Head of caudate nucleus (tissue), 42 donors: ENCODE measurements around the gene BRIP1.
A peak's percentile ranks its signal among the peaks of the same experiment; 100 is the strongest.
"Not testable (repeated sequence)": the region's sequence is repeated elsewhere in the genome, so short reads cannot be mapped to it uniquely, and the experiment has no call there.

Experiments used
- DNase-seq, 42 donors: peaks; one replicate each; pipeline versions ENCODE4 v3.0.0 to v3.0.0-alpha.2; 2020 to 2021; ENCODE audit warnings: mixed read lengths in 7 of 42
- intact Hi-C: fragments of 100-400 bp; cut with DNase I; formaldehyde crosslinking; loops from one replicate; pipeline ENCODE4 v1.15.0; 2022

Gene BRIP1

DNA sequence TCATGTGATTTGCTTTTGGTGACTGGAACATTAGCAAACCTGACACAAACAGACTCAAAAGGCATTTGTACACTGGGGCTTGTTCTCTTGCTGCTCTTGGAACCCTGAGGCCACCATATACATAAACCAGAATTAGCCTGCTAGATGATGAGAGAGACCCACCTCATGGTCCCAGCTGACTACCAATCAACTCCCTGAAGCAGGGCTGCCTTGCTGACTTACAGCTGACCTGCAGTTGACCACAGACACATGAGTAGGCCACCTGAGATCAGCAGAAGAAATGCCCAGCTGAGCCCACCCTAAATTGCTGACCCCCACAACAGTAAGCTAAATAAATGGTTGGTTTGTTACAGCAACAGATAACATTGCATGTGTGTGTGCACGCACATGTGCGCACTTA, 28.7 kb downstream of the BRIP1 start:
- intact Hi-C loops, result no loop called here
- no peak for DNase-seq

DNA sequence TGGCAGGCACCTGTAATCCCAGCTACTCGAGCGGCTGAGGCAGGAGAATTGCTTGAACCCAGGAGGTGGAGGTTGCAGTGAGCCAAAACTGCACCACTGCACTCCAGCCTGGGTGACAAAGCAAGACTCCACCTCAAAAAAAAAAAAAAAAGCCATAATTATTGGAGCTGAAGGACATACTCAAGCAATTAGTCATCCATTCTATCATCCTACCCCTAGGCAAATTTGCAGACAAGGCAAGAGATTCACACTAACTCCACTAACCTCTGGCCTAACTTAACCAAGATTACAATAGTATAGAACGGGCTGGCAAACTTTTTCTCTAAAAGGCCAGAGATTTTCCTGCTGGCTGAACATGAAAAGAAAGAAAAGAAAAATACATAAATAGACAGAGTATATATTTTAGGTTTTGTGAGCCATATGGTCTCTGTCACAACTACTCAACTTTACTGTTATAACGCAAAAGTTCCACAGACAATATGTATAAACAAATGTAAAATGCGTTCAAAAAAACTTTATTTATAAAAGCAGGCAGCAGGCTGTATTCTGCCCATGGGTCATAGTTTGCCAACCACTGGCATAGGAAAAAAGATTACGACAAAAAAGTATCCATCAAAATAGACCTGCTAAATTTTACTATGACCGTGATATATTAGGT, 29.7 kb downstream of the BRIP1 start:
- intact Hi-C loops, result no loop called here
- DNase-seq, result no peak

DNA sequence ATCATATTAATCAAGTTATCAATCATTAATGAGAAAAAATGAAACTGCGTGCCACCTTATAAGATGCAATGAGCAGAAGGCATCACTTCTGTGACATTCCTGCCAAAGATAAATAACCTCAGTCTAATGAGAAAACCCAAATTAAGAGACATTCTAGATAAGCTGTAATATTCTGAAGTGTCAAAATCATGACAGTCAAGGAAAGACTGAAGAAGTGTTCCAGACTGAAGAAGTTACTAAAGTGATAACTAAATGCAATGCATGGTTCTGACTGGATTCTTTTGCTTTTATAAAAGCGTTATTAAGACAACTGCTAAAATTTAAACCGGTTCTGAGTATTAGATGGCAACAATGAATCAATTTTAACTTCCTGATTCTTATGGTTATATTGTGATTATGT, 30.9 kb downstream of the BRIP1 start:
- no peak for DNase-seq
- intact Hi-C loops, result no loop called here

DNA sequence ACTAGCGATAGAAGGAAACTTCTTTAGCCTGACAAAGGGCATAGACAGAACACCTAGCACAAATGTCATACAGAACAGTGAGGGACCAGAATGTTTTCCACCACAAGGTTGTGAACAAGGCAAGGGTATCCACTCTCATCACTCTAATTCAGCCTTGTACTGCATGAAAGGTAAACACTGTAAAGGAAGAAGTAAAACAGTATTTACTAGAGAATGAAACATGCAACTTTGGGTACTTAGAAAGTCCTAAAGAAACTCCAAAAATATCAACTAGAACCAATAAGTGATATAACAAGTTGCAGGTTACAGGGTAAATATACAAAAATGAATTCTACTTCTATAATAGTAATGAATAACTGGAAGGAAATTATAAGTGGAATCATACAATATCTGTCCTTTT, 32.2 kb downstream of the BRIP1 start:
- no peak for DNase-seq
- intact Hi-C loops, result no loop called here

DNA sequence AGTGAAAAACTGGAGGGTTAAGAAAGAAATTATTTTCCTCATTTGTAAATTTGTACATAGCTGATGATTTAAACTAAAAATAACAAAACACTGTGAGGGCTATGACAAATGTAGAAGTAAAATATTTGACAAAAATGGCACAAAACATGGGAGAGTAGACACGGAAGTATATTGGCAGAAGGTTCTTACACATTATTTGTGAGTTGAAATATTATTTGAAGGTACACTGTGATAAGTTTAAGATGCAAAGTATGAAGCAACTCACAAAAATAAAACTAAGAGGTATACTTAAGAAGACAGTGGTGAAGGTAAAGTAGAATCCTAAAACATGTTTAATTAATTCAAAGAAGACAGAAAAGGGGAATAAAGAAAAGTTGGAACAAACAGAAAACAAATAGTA, 34.6 kb downstream of the BRIP1 start:
- no peak for DNase-seq
- intact Hi-C loops, result no loop called here

DNA sequence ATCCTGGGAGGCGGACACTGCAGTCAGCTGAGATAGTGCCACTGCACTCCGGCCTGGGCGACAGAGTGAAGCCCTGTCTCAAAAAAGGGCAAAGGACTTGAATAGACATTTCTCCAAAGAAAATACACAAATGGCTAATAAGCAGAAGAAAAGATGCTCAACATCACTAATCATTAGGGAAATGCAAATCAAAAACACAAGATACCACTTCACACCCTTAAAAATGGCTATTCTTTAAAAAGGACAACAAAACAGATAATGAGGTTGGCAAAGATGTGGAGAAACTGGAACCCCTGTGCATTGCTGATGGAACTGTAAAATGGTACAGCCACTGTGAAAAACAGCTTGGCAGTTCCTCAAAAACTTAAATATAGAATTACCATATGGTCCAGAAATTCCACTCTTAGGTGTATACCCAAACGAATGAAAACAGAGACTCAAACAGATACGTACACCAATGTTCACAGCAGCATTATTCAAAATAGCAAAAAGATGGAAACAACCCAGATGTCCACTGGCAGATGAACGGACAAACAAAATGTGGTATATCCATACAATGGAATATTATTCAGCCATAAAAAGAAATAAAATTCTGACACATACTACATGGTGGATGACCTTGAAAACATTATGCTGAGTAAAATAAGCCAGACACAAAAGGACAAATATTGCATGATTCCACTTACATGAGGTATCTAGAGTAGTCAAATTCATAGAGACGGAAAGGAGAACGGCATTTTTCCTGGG, 35.5 kb downstream of the BRIP1 start:
- DNase-seq, result no peak
- intact Hi-C loops, result no loop called here

DNA sequence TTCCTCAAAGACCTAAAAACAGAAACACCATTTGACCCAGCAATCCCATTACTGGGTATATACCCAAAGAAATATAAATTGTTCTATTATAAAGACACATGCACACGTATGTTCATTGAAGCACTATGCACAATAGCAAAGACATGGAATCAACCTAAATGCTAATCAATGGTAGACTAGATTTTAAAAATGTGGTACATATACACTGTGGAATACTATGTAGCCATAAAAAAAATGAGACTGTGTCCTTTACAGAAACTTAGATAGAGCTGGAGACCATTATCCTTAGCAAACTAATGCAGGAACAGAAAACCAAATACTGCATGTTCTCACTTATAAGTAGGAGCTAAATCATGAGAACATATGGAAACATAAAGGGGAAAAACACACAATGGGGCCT, 36.5 kb downstream of the BRIP1 start:
- DNase-seq, intact Hi-C loops: not testable (repeated sequence)

DNA sequence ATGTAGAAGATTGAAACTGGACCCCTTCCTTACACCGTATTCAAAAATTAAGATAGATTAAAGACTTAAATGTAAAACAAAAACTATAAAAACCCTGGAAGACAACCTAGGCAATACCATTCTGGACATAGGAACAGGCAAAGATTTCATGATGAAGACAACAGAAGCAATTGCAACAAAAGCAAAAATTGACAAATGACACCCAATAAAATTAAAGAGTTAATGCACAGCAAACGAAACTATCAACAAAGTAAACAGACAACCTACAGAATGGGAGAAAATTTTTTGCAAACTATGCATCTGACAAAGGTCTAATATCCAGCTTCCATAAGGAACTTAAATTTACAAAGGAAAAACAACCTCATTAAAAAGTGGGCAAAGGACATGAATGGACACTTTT, 37.1 kb downstream of the BRIP1 start:
- DNase-seq, intact Hi-C loops: not testable (repeated sequence)

DNA sequence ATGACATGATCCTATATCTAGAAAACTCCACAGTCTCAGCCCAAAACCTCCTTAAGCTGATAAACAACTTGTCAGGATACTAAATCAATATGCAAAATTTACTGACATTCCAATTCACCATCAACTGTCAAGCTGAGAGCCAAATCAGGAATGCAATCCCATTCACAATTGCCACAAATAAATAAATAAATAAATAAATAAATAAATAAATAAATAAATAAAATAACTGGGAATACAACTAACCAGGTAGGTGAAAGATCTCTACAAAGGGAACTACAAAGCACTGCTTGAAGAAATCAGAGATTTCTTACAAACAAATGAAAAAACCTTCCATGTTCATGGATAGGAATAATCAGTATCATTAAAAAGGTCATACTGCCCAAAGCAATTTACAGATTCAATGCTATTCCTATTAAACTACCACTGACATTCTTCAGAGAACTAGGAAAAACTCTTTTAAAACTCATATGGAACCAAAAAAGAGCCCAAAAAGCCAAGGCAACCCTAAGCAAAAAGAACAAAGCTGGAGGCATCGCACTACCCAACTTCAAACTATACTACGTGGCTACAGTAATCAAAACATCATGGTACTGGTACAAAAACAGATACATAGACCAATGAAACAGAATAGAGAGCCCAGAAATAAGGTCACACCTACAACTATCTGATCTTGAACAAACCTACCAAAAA, 37.7 kb downstream of the BRIP1 start:
- intact Hi-C loops, result no loop called here
- no peak for DNase-seq

DNA sequence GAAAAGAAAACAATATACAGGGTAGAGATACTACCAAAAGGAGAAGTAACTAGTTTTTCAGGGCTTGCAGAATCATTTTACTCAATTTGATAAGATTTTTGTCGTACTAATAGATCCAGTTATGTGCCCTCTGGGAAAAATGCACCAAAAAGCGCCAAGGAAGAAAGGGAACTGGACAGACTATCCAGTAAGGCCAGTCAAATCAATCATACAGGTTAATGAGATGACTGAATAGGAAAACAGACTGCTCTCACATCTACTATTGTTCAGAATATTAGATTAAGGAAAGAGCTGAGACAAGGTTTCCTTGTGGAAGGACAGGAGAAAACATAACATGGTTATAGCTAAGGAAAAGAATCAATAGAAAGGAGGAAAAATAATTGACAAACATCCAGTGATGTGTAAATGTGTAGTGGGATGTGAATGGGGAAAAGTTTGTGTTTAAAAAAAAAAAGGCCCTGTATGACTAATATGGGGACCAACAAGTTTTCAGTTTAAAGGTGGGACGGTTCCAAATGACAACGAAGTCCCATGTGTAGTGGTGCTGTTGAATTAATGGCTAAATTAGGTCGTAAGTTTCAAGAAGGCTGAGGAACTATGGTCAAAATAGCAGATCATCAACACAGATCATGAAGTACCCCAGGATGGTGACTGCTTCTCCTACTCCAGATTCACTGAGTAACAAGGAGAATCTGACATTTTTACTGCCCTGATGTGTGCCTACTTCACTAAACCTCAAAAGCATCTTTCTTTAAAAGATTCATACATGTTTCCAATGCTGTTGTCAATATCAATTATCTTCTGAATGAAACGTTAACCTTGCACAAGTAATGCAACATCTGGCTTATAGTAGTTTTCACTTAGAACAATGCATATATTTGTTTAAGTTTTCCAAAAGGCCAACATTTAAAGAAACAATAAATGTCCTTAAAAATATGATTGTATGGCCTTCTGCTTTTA, 40.7 kb downstream of the BRIP1 start:
- intact Hi-C loops, result no loop called here
- no peak for DNase-seq

DNA sequence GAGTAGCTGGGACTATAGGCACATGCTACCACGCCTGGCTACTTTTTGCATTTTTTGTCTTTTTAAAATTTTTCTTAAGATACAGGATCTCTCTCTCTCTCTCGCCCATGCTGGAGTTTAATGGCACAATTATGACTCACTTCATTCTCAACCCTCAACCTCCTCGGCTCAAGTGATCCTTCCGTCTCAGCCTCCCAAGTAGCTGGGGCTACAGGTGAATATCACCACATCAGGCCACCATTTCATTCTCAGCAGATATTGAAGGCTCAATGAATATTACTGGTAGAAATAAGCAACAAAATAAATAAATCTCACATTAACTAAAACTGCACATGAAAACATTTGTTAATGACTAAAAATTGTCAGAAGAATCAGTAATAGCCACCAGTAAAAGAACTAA, 41.7 kb downstream of the BRIP1 start:
- intact Hi-C loops, result no loop called here
- no peak for DNase-seq

DNA sequence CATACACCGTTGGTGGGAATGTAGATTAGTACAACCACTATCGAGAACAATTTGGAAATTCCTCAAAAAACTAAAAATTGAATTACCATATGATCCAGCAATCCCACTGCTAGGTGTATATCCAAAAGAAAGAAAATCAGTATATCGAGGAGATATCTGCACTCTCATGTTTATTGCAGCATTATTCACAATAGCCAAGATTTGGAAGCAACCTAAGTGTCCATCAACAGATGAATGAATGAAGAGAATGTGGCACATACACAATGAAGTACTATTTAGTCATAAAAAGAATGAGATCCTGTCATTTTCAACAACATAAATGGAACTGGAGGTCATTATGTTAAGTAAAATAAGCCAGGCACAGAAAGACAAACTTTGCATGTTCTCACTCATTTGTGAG, 44.1 kb downstream of the BRIP1 start:
- intact Hi-C loops, DNase-seq: not testable (repeated sequence)

DNA sequence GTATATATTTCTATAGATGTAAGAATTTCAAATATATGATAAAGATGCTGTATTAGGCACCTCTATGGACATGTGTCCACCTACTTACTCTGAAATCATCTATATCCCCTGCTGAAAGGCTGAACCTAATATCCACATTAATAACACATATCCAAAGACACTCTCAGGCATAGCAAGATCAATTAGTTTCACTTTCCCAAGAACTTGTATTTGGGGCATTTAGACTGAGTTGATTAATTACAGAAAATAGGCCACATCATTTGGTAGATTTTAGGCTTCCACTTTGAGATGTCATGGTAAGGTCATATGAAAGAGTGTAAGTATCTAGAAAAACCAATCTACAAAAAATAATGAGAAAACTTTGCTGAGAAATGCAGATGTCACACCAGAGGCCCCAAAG, 45.1 kb downstream of the BRIP1 start:
- no peak for DNase-seq
- intact Hi-C loops, result no loop called here

DNA sequence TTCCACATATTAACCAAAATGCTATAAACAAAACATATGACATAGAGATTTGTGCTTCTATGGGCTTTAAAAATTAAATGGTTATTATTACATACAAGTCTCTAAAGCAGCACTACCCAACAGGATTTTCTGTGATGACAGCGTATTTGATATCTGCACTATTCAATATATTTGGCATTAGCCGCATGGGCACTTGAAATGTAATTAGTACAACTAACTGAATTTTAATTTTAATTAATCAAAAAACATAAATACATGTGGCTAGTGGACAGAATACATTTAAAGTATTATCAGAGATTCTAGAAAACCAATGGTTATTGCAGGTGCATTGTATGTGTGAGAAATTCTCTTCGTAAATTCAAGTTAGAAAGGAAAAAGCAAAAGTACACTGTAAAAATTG, 45.9 kb downstream of the BRIP1 start:
- no peak for DNase-seq
- intact Hi-C loops, result no loop called here

DNA sequence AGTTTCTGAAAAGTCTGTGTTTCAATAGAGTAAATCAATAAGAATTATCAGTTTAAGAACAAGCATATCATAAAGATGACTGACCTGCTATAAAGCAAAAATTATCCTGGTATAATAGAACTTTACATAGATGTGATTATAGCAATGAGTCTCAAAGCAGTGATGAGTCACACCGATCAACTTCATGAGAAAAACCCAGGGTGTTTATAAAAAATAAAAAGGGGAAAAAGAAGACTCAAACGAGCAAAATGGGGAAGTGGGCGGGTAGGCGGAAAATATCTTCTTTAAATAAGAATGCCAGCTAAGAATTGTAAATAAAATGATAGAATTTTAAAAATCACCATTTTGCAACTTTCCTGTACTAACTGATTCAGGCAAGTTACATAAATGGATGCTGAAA, 46.8 kb downstream of the BRIP1 start:
- DNase-seq, result peak in 1 of 42 donors; percentile 18
- intact Hi-C loops, result no loop called here

DNA sequence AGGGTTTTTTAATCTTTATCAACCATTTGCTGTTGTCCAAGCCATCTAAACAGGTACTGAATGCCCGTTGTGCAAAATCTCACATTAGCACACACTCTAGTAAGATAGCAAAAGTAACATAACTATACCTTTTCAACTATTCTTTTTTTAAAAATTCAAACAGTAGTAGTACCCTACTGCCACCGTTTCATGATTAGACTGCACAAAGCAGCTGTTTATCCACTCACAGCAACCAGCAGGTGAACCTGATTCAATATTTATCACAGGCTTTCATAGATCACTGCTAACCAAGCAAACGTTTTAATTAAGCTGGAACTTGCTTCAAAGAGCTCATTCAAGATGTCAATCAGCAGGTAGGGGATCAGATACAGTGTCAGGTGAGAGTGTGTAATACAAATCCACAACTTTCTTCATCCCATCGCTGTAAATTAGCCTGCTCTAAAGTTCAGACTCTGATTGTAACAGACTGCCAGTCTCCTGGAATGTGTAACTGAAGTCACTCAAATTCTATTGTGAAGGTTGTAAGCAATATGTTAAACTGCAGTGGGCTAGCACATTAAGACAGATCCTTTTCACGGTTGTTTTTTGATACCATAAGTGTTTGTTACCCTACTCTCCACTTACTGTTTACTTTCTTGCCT, 47.3 kb downstream of the BRIP1 start:
- intact Hi-C loops, result no loop called here

DNA sequence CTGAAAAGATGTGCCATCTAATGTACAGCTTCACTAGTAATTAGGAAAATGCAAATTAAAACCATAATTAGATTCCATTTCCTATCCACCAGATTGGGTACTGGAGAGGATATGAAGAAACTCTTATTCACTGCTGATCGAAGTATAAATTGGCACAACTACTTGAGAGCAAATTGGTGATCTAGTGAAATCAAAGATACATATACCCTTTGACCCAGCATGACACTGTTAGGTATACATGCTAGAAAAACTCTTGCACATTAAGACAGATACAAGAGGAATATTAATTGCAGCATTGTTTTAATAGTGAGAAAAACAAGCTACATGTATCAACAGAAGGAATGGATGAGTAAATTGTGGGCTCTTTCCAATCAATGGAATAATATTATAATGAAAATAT, 48.8 kb downstream of the BRIP1 start:
- intact Hi-C loops, result no loop called here
- no peak for DNase-seq

More for the DNA sequence above, 47.3 kb downstream of the BRIP1 start:
- no peak for DNase-seq

DNA sequence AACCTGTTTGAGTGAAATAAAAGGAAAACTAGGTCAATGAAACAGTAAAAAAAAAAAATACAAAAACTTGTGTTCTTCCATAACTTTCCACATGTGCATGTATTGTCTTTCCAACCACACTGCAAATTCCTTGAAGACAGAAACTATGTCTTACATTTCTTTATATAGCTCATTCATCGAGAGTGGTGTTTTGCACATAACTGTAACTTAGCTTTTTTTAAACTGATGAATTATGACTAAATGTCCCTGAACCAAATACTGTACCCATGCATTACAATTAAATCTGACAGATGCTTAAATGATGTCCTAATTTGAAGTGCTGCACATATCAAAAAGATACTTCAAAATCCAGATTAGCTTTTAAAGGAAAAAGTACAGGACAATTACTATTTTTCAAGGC, 50.1 kb downstream of the BRIP1 start:
- intact Hi-C loops, result no loop called here
- DNase-seq, result no peak

DNA sequence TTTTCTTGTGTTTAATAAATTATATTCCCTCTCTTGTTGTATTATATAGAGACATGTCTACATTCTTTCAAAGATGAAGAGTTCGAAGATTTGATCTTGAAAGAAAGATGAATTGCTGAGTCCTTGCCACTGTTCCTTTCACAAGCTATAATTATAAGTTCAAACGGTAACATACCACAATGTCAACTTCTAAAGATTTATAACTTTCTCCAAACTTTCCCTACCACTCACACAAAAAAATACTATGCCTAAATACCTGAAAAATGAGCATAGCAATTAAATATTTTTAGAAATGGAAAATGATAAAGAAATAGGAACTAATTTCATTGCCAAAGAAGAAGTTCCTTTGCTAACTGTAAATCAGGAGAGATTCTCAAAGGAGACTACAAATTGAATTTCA, 50.6 kb downstream of the BRIP1 start:
- no peak for DNase-seq
- intact Hi-C loops, result no loop called here
